HepG2 (cell line): ENCODE data around the gene LYZL6. TPM values are rescaled to one million over a fixed set of nuclear protein-coding genes. Genes with fewer than 3 reads are reported as not detected.

Source experiments
- ATAC-seq: fragments of 200-7000 bp; cut with Tn5 transposase; 3 replicates; pipeline ENCODE4 v1.9.1; 2020; ENCODE audit warnings: mild to moderate bottlenecking, moderate library complexity
- BruUV-seq: library from RNA; stranded (reverse); fragments of 400-500 nt; replicated peaks from 2 replicates; lab custom pipeline; 2021; lab: Mats Ljungman, UMichigan
- CTCF ChIA-PET: fragments of 300-600 bp; formaldehyde crosslinking; extraction: SDS; loops from one replicate; lab custom pipeline; 2021; ENCODE audit warnings: low total read pairs, inconsistent platforms, low intra/inter-chr PET ratio; lab: Yijun Ruan, JAX
- POLR2A ChIA-PET: fragments of 350-600 bp; sonication (Branson Sonifier 250); formaldehyde crosslinking; loops from one replicate; lab custom pipeline; 2020; ENCODE audit warnings: antibody characterized with exemption, inconsistent platforms; lab: Yijun Ruan, JAX
- DNase-seq: peaks from one replicate; pipeline ENCODE4 v3.0.0-alpha.2; 2015; ENCODE audit warnings: low spot score
- FAIRE-seq: peaks from 3 replicates; lab custom pipeline; 2011; peaks lifted over from hg19 to GRCh38; lab: Jason Lieb, UNC
- H2AFZ ChIP-seq: one replicate; pipeline ENCODE4 v1.6.1; 2011; ENCODE audit warnings: low read length, inconsistent platforms
- H3K27ac ChIP-seq: fragments of 300-600 bp; 3 replicates; pipeline ENCODE4 v1.8.0; 2011; ENCODE audit warnings: mixed run types, mild to moderate bottlenecking, mixed read lengths, low read length, inconsistent platforms; ENCODE audit not compliant: insufficient read depth; ENCODE audit errors: extremely low read length
- H3K27me3 ChIP-seq, 2 experiments: fragments of 200-600 bp in 1 of 2; 2 replicates in 1 of 2; 3 replicates in 1 of 2; pipeline versions ENCODE4 v1.6.0 to v1.8.0; 2011; ENCODE audit warnings: low read length in 2 of 2, mild to moderate bottlenecking in 2 of 2, moderate library complexity in 2 of 2, inconsistent platforms in 1 of 2; ENCODE audit not compliant: insufficient read depth in 2 of 2, control insufficient read depth in 1 of 2
- H3K36me3 ChIP-seq, 2 experiments: fragments of 200-600 bp in 1 of 2; replicated peaks in 1 of 2; 2 replicates in 1 of 2; 3 replicates in 1 of 2; pipeline versions ENCODE4 v1.5.1 to v1.8.0; 2011; ENCODE audit warnings: low read length in 2 of 2, inconsistent platforms in 1 of 2; ENCODE audit not compliant: insufficient read depth in 2 of 2, control insufficient read depth in 1 of 2
- H3K4me1 ChIP-seq: 2 replicates; pipeline ENCODE4 v1.5.1; 2012; ENCODE audit warnings: low read length, inconsistent platforms; ENCODE audit not compliant: insufficient read depth
- H3K4me2 ChIP-seq: 2 replicates; pipeline ENCODE4 v1.6.0; 2011; ENCODE audit warnings: low read depth, low read length, inconsistent platforms
- H3K4me3 ChIP-seq, 3 experiments: fragments of 200-600 bp in 1 of 3; sonication (generic), shearing (Covaris generic) in 1 of 3; replicated peaks in 1 of 3; 2 replicates each; pipeline ENCODE4 v1.5.1; 2011 to 2016; ENCODE audit warnings: low read length in 3 of 3, inconsistent platforms in 2 of 3, low read depth in 2 of 3, mild to moderate bottlenecking in 2 of 3, control low read depth in 1 of 3, mixed read lengths in 1 of 3; ENCODE audit not compliant: insufficient read depth in 1 of 3
- H3K79me2 ChIP-seq: one replicate; pipeline ENCODE4 v1.6.1; 2011; ENCODE audit warnings: low read length, inconsistent platforms; ENCODE audit not compliant: insufficient read depth
- H3K9ac ChIP-seq: 2 replicates; pipeline ENCODE4 v1.6.0; 2011; ENCODE audit warnings: mild to moderate bottlenecking, low read depth, low read length, inconsistent platforms; ENCODE audit not compliant: insufficient read depth
- H3K9me3 ChIP-seq: 2 replicates; pipeline ENCODE4 v1.5.1; 2012; ENCODE audit warnings: mild to moderate bottlenecking, low read length
- H4K20me1 ChIP-seq: 2 replicates; pipeline ENCODE4 v1.6.0; 2011; ENCODE audit warnings: inconsistent platforms, mild to moderate bottlenecking, low read length, moderate library complexity; ENCODE audit not compliant: insufficient read depth
- AKAP8 ChIP-seq: sonication (generic); formaldehyde crosslinking; IDR thresholded peaks from 2 replicates; pipeline ENCODE4 v1.5.1; 2020; ENCODE audit warnings: mild to moderate bottlenecking, missing genetic modification reagents
- ELK4 ChIP-seq: sonication (generic); formaldehyde crosslinking; IDR thresholded peaks from 2 replicates; pipeline ENCODE4 v1.9.0; 2021; ENCODE audit warnings: missing genetic modification reagents, borderline replicate concordance
- FOXP1 ChIP-seq, 2 experiments: fragments of 450-650 bp in 1 of 2; IDR thresholded peaks; 2 replicates each; pipeline ENCODE4 v1.6.1; 2017 to 2018; ENCODE audit warnings: antibody characterized with exemption in 1 of 2
- HMG20B ChIP-seq: conservative IDR thresholded peaks from 2 replicates; pipeline ENCODE4 v1.6.1; 2016; ENCODE audit warnings: missing genetic modification reagents, missing compliant biosample characterization
- HOXA3 ChIP-seq: sonication (generic); formaldehyde crosslinking; IDR thresholded peaks from 2 replicates; pipeline ENCODE4 v1.5.0; 2020; ENCODE audit warnings: missing genetic modification reagents
- KLF15 ChIP-seq: sonication (generic); formaldehyde crosslinking; IDR thresholded peaks from 2 replicates; pipeline ENCODE4 v1.8.1; 2023; ENCODE audit warnings: borderline replicate concordance, mild to moderate bottlenecking, inconsistent platforms, missing genetic modification reagents, mixed read lengths
- KLF9 ChIP-seq: IDR thresholded peaks from 2 replicates; pipeline ENCODE4 v1.6.1; 2016; ENCODE audit warnings: low read depth
- PAX8 ChIP-seq: sonication (generic); formaldehyde crosslinking; IDR thresholded peaks from 2 replicates; pipeline ENCODE4 v1.8.0; 2022; ENCODE audit warnings: mild to moderate bottlenecking, missing genetic modification reagents, borderline replicate concordance
- RARA ChIP-seq: IDR thresholded peaks from 2 replicates; pipeline ENCODE4 v1.6.1; 2016; ENCODE audit warnings: missing genetic modification reagents, missing compliant biosample characterization
- RFXAP ChIP-seq: sonication (generic); formaldehyde crosslinking; IDR thresholded peaks from 2 replicates; pipeline ENCODE4 v1.4.0; 2020; ENCODE audit warnings: missing genetic modification reagents, borderline replicate concordance
- SALL1 ChIP-seq: sonication (generic); formaldehyde crosslinking; IDR thresholded peaks from 2 replicates; pipeline ENCODE4 v1.8.0; 2022; ENCODE audit warnings: mild to moderate bottlenecking, missing genetic modification reagents
- SAP130 ChIP-seq: IDR thresholded peaks from 2 replicates; pipeline ENCODE4 v1.6.1; 2016; ENCODE audit warnings: low read depth
- SIN3B ChIP-seq: fragments of 150-350 bp; IDR thresholded peaks from 2 replicates; pipeline ENCODE4 v1.6.1; 2014; ENCODE audit warnings: low read length
- SKI ChIP-seq: fragments of 450-650 bp; IDR thresholded peaks from one replicate; pipeline ENCODE4 v1.6.1; 2018; ENCODE audit warnings: mild to moderate bottlenecking; ENCODE audit not compliant: partially characterized antibody
- SMAD1 ChIP-seq: sonication (generic); formaldehyde crosslinking; IDR thresholded peaks from 2 replicates; pipeline ENCODE4 v1.4.0; 2020; ENCODE audit warnings: missing genetic modification reagents, low read depth, mild to moderate bottlenecking, borderline replicate concordance
- SRSF1 ChIP-seq: fragments of 200-400 bp; formaldehyde crosslinking; optimal IDR thresholded peaks from 2 replicates; pipeline ENCODE3; 2017; ENCODE audit warnings: mild to moderate bottlenecking, low read depth, low read length, moderate library complexity
- ZBTB21 ChIP-seq: sonication (generic); formaldehyde crosslinking; IDR thresholded peaks from 2 replicates; pipeline ENCODE4 v1.4.0; 2020; ENCODE audit warnings: missing genetic modification reagents
- ZFP91 ChIP-seq: sonication (generic); formaldehyde crosslinking; IDR thresholded peaks from 2 replicates; pipeline ENCODE4 v1.9.0; 2022; ENCODE audit warnings: missing genetic modification reagents, mild to moderate bottlenecking, borderline replicate concordance
- ZFX ChIP-seq: sonication (generic); formaldehyde crosslinking; IDR thresholded peaks from 2 replicates; pipeline ENCODE4 v1.4.0; 2020; ENCODE audit warnings: mild to moderate bottlenecking, low read depth, missing genetic modification reagents, moderate library complexity
- ZNF337 ChIP-seq: sonication (generic); formaldehyde crosslinking; IDR thresholded peaks from 2 replicates; pipeline ENCODE4 v1.5.1; 2020; ENCODE audit warnings: missing genetic modification reagents, low read depth, mild to moderate bottlenecking, borderline replicate concordance
- ZNF501 ChIP-seq: sonication (generic); formaldehyde crosslinking; IDR thresholded peaks from 2 replicates; pipeline ENCODE4 v1.5.1; 2020; ENCODE audit warnings: mild to moderate bottlenecking, moderate library complexity, missing genetic modification reagents
- ZNF546 ChIP-seq: sonication (generic); formaldehyde crosslinking; conservative IDR thresholded peaks from 2 replicates; pipeline ENCODE4 v1.8.1; 2023; ENCODE audit warnings: mild to moderate bottlenecking, missing genetic modification reagents
- ZNF652 ChIP-seq: IDR thresholded peaks from 2 replicates; pipeline ENCODE4 v1.6.1; 2016; ENCODE audit warnings: low read depth, borderline replicate concordance
- ZNF737 ChIP-seq: sonication (generic); formaldehyde crosslinking; IDR thresholded peaks from 2 replicates; pipeline ENCODE4 v1.5.0; 2020; ENCODE audit warnings: missing genetic modification reagents, mild to moderate bottlenecking, borderline replicate concordance
- ZNF816 ChIP-seq: sonication (generic); formaldehyde crosslinking; IDR thresholded peaks from 2 replicates; pipeline ENCODE4 v1.8.0; 2022; ENCODE audit warnings: missing genetic modification reagents, mild to moderate bottlenecking, borderline replicate concordance
- WGBS: methylation state at CpG from one replicate; pipeline ENCODE4 v1.1.6; 2017; ENCODE audit warnings: low lambda C conversion rate; 5-methylcytosine and 5-hydroxymethylcytosine counted together
- in situ Hi-C: cut with HindIII; loops from 2 replicates; pipeline ENCODE4 v1.10.0; 2017; ENCODE audit warnings: low pct_unique_long_range_greater_than_20kb; ENCODE audit not compliant: extremely low pct_ligation_motif_present
- intact Hi-C: fragments of 100-400 bp; cut with micrococcal nuclease; formaldehyde crosslinking; loops from one replicate; pipeline ENCODE4 v1.10.0; 2022; ENCODE audit not compliant: unreplicated experiment
- polyA plus RNA-seq, 8 experiments: library from polyadenylated mRNA; depleted of rRNA in 3 of 8; stranded (reverse) in 7 of 8; unstranded in 1 of 8; fragments of >200 nt; fragmentation: Illumina TruSeq in 4 of 8; extraction: Trizol in 4 of 8; gene quantifications; 2 replicates each; pipeline versions ENCODE4 v1.2.1 to v1.2.3, GENCODE V29; 2011 to 2016; ENCODE audit warnings: low read depth in 4 of 8, missing spikeins in 1 of 8, mixed read lengths in 1 of 8; ENCODE audit not compliant: insufficient read depth in 1 of 8
- total RNA-seq, 5 experiments: library from RNA; depleted of rRNA; stranded (reverse); fragments of >200 nt; fragmentation: Illumina TruSeq; extraction: Trizol; gene quantifications; 2 replicates each; pipeline ENCODE4 v1.2.3, GENCODE V29; 2016; ENCODE audit warnings: low read depth in 1 of 5

The LYZL6 gene
- total and polyA plus RNA-seq, 2 of the 13 experiments (the other 11 are each of a cell fraction or from before 2014, with no cell fraction given), result not detected

GRCh38 chr17:35991075-35991474, 47.6 kb upstream of the LYZL6 start:
- Histone ChIP-seq H4K20me1 (no peaks in the 10 kb centered on the region), H3K4me2 (peak overlapping the region; percentile 10; the same call in 1 of the 2 replicates), H3K4me3 (no peak overlapping the region), H3K4me1 (peaks cover 58% of the 10 kb centered on the region), H3K27ac (peak overlapping the region; percentile 72), H3K36me3 (peaks cover 5 to 11% of the 10 kb centered on the region in 2 experiments; a peak in 4 of 5 replicates), H3K9ac (no peak overlapping the region), H3K27me3 (no peaks in the 10 kb centered on the region), H3K79me2 (peaks cover 8% of the 10 kb centered on the region), H3K9me3 (no peaks in the 10 kb centered on the region), H2AFZ (no peak overlapping the region)
- WGBS, result 16% methylated on average over 2 of the region's 2 CpGs
- peak; percentile 86 for ATAC-seq
- CTCF ChIA-PET, result no interaction called here
- intact Hi-C loops (no loop called here), in situ Hi-C loops (no loop called here)
- POLR2A ChIA-PET, result interaction anchor here (1.0 to 2.9 kb wide), 5 partner anchors 9 to 18 kb away, joined by 3 to 27 read pairs (median 12); partner anchors contain the start of genes CCL15 and CCL16
- no TSS peak for BruUV-seq
- no peak for FAIRE-seq
- peak; percentile 71 for DNase-seq
- TF ChIP-seq ZFP91 (CRISPR knock-in tag) (no peak), KLF9 (CRISPR knock-in tag) (no peak), SKI (peak; percentile 15), SRSF1 (no peak), RFXAP (CRISPR knock-in tag) (no peak), SAP130 (CRISPR knock-in tag) (peak; percentile 44), HOXA3 (CRISPR knock-in tag) (no peak), SMAD1 (CRISPR knock-in tag) (no peak), ZFX (CRISPR knock-in tag) (no peak), AKAP8 (CRISPR knock-in tag) (no peak), FOXP1 (IDR thresholded peaks at IDR 0.05) (no peak), FOXP1 (CRISPR knock-in tag; IDR thresholded peaks at IDR 0.05) (0 out of 2 replicates have a peak, but pooled peaks have one; percentile 13), SALL1 (CRISPR knock-in tag) (peak; percentile 34; the same call in 1 of the 2 replicates), ZNF337 (CRISPR knock-in tag) (no peak), SIN3B (no peak), ZNF501 (CRISPR knock-in tag) (no peak), ZNF652 (CRISPR knock-in tag) (no peak), HMG20B (CRISPR knock-in tag) (no peak), ZBTB21 (CRISPR knock-in tag) (no peak), ZNF546 (CRISPR knock-in tag) (no peak), ELK4 (CRISPR knock-in tag) (no peak), PAX8 (no peak), ZNF816 (CRISPR knock-in tag) (no peak), RARA (CRISPR knock-in tag) (peak; percentile 73), KLF15 (no peak), ZNF737 (CRISPR knock-in tag) (no peak)
